HG03378 (cell line): Measurements from ENCODE around the gene DPH6.
"Not testable (repeated sequence)": the region's sequence is repeated elsewhere in the genome, so short reads cannot be mapped to it uniquely, and the experiment has no call there.

Experiments
- ATAC-seq: cut with Tn5 transposase; IDR thresholded peaks from one replicate; pipeline ENCODE4 v1.9.1; 2021; ENCODE audit warnings: mild to moderate bottlenecking, moderate library complexity; ENCODE audit not compliant: unreplicated experiment

DPH6 gene

DNA sequence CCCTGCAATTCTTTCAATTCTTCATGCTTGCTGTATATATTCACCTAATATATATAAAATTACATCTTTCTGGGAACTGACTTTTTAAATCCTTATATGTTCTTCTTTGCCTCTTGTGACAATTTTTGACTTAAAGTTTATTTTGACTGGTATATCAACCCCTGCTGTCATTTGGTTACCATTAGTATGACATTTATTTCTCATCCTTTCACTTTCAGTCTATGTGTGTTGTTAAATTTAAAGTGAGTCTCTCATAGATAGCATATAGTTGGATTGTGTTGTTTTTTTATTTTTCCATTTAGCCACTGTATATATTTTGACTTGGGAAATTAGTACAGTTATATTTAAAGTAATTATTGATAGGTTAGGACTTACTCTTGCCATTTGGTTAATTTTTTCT is 194.9 kb downstream of the DPH6 start:
- no peak for ATAC-seq

DNA sequence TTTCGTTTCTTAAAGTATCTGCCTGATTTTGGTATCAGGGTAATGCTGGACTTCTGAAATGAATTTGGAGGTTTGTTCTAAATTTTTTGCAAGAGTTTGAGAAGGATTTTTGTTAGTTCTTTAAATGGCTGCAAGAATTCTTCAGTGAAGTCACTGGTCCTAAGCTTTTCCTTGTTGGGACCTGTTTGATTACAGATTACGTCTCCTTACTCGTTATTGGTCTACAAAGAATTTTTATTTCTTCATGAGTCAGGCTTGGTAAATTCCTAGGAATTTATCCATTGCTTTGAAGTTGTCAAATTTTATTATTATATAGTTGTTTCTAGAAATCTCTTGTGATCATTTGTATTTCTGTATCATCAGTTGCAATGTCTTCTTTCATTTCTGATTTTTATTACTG is 196.0 kb downstream of the DPH6 start:
- ATAC-seq: no peak

DNA sequence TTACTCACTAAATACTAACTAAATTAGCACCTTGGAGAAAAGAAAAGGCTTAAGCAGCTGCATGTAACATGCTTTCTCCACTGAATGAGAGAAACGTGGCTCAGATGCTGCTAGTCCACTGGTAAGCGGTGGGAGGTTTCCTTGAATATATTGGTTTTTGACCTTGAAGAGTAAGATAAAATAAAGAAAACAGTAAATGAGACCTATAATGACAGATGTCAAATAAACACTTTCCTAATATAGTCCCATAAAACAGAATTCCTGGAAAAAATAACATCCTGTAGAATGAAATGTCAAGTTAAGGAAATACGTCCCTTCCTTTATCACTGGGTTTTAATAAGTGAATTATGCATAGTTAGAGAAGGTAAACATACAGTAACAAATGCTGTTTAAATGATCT is 215.0 kb downstream of the DPH6 start:
- no peak for ATAC-seq

DNA sequence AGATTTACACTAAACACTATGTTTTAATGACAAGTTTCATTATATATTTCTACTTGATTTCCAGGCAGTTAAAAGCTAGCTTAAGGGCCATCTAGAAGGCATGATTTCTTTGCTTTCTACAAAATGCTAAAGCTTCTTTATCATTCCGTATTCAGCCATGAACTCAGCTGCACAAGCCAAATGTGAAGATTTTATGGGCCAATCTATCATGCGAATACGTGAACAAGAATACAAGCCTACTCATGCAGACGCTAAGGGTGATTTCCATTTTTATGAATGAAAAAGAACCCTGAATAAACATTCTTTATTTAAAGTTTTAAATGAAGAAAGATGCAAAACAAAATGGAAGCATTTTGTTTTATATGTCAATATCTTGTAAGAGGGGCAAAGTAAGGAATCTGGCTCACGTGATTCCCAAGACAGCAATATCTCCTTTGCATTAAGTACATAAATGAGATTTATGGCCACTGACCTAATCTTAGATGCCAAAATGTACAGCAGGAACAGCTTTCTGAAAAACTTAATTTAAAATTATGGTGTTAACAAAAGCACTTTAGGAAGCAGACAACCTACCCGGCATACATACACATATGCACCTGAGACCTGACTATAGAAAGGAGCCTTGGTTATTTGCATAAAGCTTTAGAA is 215.8 kb downstream of the DPH6 start:
- ATAC-seq: no peak

DNA sequence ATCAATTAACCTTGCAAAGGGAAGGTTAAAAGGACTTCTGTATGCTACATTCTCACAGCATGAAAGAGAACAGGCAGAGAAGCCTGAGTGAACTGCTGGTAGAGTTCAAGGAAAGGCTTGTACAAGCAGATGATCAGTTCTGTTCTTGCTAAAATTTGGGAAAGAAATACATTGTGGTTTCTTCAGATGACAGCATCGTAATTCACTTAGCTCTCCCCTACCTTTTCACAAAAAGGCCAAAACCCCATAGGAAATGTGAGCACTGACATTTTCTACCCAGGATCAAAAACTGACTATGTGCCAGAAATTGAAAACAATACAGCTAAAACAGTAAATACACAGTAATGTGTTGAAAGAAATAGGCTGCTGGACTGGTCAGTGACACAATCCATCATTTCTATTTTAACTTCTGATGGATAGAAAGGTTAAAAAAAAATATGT is 216.4 kb downstream of the DPH6 start:
- ATAC-seq: no peak

DNA sequence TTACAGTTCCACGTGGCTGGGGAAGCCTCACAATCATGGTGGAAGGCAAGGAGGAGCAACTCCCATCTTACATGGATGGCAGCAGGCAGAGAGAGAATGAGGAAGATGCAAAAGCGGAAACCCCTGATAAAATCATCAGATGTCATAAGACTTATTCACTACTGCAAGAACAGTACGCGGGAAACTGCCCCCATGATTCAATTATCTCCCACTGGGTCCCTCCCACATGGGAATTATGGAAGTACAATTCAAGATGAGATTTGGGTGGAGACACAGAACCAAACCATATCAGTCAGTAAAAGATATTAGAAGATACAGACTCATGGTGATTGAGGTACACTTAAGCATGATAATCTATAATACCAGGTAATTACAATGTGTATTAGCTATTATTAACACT is 217.1 kb downstream of the DPH6 start:
- ATAC-seq: not testable (repeated sequence)

DNA sequence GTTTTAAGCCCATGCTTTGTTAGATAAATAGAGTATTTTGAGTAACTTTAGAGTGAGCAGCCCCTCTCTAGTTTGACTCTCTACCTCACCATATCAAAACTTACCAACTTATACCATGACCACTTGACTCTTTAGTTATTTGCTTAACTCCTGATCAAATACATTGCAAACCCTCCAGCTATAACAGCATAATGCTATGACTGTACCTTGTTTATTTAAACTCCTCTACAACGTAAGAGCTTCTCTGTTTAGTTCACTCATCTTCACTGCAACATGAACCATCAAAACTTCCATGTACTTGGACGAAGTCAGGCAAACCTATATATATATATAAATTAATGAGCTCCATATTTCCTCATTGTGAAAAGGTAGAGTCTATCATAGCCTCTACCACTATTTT is 218.2 kb downstream of the DPH6 start:
- no peak for ATAC-seq

DNA sequence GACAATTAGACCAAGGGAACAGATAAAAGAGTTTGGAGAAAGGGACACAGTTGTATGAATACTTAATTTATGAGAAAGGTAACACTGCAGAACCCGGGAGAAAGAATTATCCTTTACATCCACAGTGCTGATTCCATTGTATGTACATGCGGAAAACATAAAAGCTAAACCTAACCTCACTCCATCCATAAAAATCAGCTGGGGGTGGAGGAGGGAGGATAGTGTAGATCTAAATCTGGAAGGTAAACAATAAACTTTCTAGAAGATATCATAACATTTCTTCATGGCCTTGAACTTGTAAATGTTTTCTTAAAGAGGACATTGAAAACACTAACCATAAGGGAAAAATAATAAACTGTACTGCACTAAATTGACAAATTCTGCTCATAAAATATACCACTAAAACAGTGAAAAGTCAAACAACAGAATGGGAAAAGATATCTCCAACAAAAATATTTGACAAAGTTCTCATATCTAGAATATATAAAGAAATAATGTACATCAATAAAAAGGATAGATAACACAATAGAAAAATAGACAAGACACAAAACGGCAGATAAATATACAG is 220.5 kb downstream of the DPH6 start:
- no peak for ATAC-seq

DNA sequence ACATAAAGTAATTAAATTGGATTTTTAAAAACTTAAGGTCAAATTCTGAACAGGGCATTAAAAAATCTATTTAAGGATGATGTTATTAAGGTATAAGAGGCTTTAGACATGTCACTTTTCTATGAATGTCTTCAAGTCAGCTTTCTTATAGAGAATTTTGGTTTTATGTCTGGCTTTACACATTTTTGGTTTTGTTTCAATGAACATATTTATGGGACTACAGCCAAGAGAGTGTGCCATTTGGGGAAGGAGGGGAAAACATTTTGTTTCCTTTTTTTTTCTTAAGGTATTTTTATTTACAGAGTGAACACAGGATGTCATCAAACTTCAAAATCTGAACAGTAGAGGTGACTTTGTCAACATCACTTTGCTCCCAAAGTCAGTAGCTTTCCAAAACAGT is 222.8 kb downstream of the DPH6 start:
- no peak for ATAC-seq

DNA sequence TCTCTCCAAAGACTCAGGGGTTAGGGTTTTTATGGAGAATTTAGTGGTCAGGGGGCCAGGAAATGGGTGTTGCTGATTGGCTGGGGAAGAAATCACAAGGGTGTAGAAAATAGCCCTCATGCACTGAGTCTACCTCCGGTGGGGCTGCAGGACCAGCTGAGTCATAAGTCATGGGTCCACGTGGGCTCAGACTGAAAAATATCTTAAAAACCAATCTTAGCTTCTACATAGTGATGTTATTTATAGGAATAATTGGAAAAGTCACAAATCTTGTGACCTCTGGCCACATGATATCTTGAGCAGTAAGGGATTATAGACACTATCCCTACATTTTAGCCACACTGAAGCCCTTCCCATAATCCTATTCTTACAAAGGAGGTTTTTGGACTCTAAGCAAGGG is 224.0 kb downstream of the DPH6 start:
- ATAC-seq: no peak

DNA sequence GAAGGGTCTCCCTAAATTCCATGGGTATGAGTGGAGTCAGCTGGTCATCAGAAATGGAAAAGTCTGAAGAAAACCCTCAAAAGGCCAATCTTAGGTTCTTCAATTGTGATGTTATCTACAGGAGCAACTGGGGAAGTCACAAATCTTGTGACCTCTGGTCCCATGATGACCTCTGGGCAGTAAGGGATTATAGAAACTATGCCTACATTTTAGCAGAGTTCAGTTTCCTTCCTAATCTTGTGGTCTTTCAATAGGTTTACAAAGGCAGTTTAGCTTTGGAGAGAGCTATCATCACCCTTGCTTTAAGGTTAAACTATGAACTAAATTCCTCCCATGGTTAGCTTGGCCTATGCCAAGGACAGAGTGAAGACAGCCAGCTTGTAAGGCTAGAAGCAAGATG is 225.1 kb downstream of the DPH6 start:
- no peak for ATAC-seq
